Measurements from ENCODE around the gene RWDD4.

- no peak for TF ChIP-seq POLR2A (IDR thresholded peaks at IDR 0.05)
- TF ChIP-seq, protein P1, sequence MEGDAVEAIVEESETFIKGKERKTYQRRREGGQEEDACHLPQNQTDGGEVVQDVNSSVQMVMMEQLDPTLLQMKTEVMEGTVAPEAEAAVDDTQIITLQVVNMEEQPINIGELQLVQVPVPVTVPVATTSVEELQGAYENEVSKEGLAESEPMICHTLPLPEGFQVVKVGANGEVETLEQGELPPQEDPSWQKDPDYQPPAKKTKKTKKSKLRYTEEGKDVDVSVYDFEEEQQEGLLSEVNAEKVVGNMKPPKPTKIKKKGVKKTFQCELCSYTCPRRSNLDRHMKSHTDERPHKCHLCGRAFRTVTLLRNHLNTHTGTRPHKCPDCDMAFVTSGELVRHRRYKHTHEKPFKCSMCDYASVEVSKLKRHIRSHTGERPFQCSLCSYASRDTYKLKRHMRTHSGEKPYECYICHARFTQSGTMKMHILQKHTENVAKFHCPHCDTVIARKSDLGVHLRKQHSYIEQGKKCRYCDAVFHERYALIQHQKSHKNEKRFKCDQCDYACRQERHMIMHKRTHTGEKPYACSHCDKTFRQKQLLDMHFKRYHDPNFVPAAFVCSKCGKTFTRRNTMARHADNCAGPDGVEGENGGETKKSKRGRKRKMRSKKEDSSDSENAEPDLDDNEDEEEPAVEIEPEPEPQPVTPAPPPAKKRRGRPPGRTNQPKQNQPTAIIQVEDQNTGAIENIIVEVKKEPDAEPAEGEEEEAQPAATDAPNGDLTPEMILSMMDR (IDR thresholded peaks at IDR 0.05), result no peak
These were observed 64.2 kb downstream of the RWDD4 start for GRCh38 chr4:183594823-183595222.

Data from esophagus squamous epithelium (tissue), 4 donors.